KMS-11 (cell line): ENCODE results near the gene TRMT61B.

Experiments
- H2AFZ ChIP-seq: fragments of 200-600 bp; sonication (generic); 2 replicates; pipeline ENCODE4 v1.6.1; 2016; ENCODE audit warnings: antibody characterized with exemption, mixed run types, low read depth
- H3K27ac ChIP-seq: fragments of 200-600 bp; sonication (generic); 2 replicates; pipeline ENCODE4 v1.6.1; 2016; ENCODE audit warnings: mild to moderate bottlenecking, mixed run types
- H3K27me3 ChIP-seq: fragments of 200-600 bp; sonication (generic); 2 replicates; pipeline ENCODE4 v1.6.1; 2017; ENCODE audit warnings: mild to moderate bottlenecking, low read depth, mixed run types, moderate library complexity; ENCODE audit not compliant: insufficient read depth
- H3K36me3 ChIP-seq: fragments of 200-600 bp; sonication (generic); 2 replicates; pipeline ENCODE4 v1.6.1; 2017; ENCODE audit warnings: mild to moderate bottlenecking, mixed run types; ENCODE audit not compliant: insufficient read depth
- H3K4me1 ChIP-seq: fragments of 200-600 bp; sonication (generic); 2 replicates; pipeline ENCODE4 v1.6.1; 2016; ENCODE audit warnings: mild to moderate bottlenecking, low read depth, mixed run types; ENCODE audit not compliant: poor library complexity, severe bottlenecking
- H3K4me2 ChIP-seq: fragments of 200-600 bp; sonication (generic); 2 replicates; pipeline ENCODE4 v1.7.0; 2016; ENCODE audit warnings: mild to moderate bottlenecking, mixed run types
- H3K4me3 ChIP-seq: fragments of 200-600 bp; sonication (generic); IDR thresholded peaks from 2 replicates; pipeline ENCODE4 v1.6.1; 2017; ENCODE audit warnings: low read depth, low read length, mixed read lengths; ENCODE audit not compliant: insufficient read depth
- H3K79me2 ChIP-seq: fragments of 200-600 bp; sonication (generic); 2 replicates; pipeline ENCODE4 v1.6.1; 2016; ENCODE audit warnings: low read depth, mixed run types; ENCODE audit not compliant: insufficient read depth
- H3K9ac ChIP-seq: fragments of 200-600 bp; sonication (generic); 2 replicates; pipeline ENCODE4 v1.6.1; 2016; ENCODE audit warnings: mild to moderate bottlenecking, mixed run types
- H4K20me1 ChIP-seq: fragments of 200-600 bp; sonication (generic); 2 replicates; pipeline ENCODE4 v1.6.1; 2016; ENCODE audit warnings: mild to moderate bottlenecking, mixed run types; ENCODE audit not compliant: insufficient read depth
- CTCF ChIP-seq: fragments of 200-600 bp; sonication (generic); conservative IDR thresholded peaks from 2 replicates; pipeline ENCODE4 v1.6.1; 2017; ENCODE audit warnings: low read depth, mild to moderate bottlenecking, antibody characterized with exemption, low read length, moderate library complexity, mixed read lengths

TRMT61B gene

GRCh38 chr2:28809927-28810326 is 60.2 kb downstream of the TRMT61B start:
- no peak for TF ChIP-seq CTCF
- Histone ChIP-seq H3K4me1 (no peaks in the 10 kb centered on the region), H2AFZ (no peak overlapping the region), H3K4me2 (no peak overlapping the region), H3K36me3 (no peaks in the 10 kb centered on the region), H3K4me3 (no peak overlapping the region), H3K79me2 (no peaks in the 10 kb centered on the region), H3K27ac (no peak overlapping the region), H4K20me1 (no peaks in the 10 kb centered on the region), H3K9ac (no peak overlapping the region), H3K27me3 (no peaks in the 10 kb centered on the region)

DNA sequence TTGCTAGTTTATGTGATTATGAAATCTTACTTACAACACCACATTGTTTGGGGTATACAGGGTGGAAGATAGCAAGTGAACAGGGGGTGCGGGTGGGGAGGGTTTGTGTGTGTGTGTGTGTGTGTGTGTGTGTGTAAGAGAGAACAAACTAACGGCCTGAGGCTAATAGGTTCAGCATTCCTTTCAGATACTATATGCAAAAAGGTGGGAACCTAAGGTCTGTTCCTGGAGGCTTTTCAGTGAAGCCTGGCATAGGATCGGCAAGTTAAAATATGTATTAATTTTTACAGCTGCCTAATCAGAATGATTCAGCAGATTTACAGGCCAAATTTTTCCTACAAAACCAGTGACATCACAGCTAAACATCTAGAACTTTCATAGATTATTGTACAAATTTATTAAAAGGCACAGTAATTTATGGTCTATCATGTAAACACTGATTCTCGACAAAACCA is 67.1 kb downstream of the TRMT61B start:
- Histone ChIP-seq H3K27ac (no peak overlapping the region), H4K20me1 (no peaks in the 10 kb centered on the region), H3K4me2 (no peak overlapping the region), H3K4me1 (no peaks in the 10 kb centered on the region), H3K4me3 (no peak overlapping the region), H3K36me3 (no peaks in the 10 kb centered on the region; the same call in 1 of the 2 replicates), H3K9ac (no peak overlapping the region), H2AFZ (no peak overlapping the region), H3K79me2 (no peaks in the 10 kb centered on the region), H3K27me3 (no peaks in the 10 kb centered on the region)
- no peak for TF ChIP-seq CTCF

GRCh38 chr2:28801726-28802125 is 68.4 kb downstream of the TRMT61B start:
- no peak overlapping the region for H2AFZ ChIP-seq
- H3K27ac ChIP-seq: no peak overlapping the region
- no peaks in the 10 kb centered on the region for H3K27me3 ChIP-seq
- no peaks in the 10 kb centered on the region for H3K4me1 ChIP-seq
- H3K4me3 ChIP-seq: no peak overlapping the region
- no peaks in the 10 kb centered on the region; the same call in 1 of the 2 replicates for H3K36me3 ChIP-seq
- H3K9ac ChIP-seq: no peak overlapping the region
- no peak for TF ChIP-seq CTCF
- no peaks in the 10 kb centered on the region for H4K20me1 ChIP-seq
- no peaks in the 10 kb centered on the region for H3K79me2 ChIP-seq
- H3K4me2 ChIP-seq: no peak overlapping the region
